ENCODE results near the gene R3HDML.

The R3HDML gene

GRCh38 chr20:44364780-44365179, 27.9 kb downstream of the R3HDML start:
- DNase-seq, result no peak

GRCh38 chr20:44367746-44368145, 30.9 kb downstream of the R3HDML start:
- DNase-seq, result no peak

GRCh38 chr20:44370639-44371218, 33.9 kb downstream of the R3HDML start:
- no peak for DNase-seq

- no peak for DNase-seq
Measured at GRCh38 chr20:44382641-44383040, 45.8 kb downstream of the R3HDML start.

- DNase-seq, result peak; percentile 83
Measured at GRCh38 chr20:44384423-44385027, 47.7 kb downstream of the R3HDML start.

- peak; percentile 56 for DNase-seq
Measured at GRCh38 chr20:44388466-44389023, 51.7 kb downstream of the R3HDML start.

GRCh38 chr20:44389871-44390270, 53.0 kb downstream of the R3HDML start:
- no peak for DNase-seq

GRCh38 chr20:44390280-44390679, 53.4 kb downstream of the R3HDML start:
- DNase-seq, result no peak

- DNase-seq, result no peak
Measured at GRCh38 chr20:44392088-44392775, 55.4 kb downstream of the R3HDML start.

- no peak for DNase-seq
Measured at GRCh38 chr20:44392776-44393607, 56.1 kb downstream of the R3HDML start.

- DNase-seq, result no peak
Measured at GRCh38 chr20:44393608-44394451, 57.0 kb downstream of the R3HDML start.

- no peak for DNase-seq
Measured at GRCh38 chr20:44394452-44394701, 57.5 kb downstream of the R3HDML start.

GRCh38 chr20:44394702-44395460, 58.0 kb downstream of the R3HDML start:
- DNase-seq, result no peak

GRCh38 chr20:44395461-44396340, 58.9 kb downstream of the R3HDML start:
- DNase-seq, result no peak

- no peak for DNase-seq
Measured at GRCh38 chr20:44396369-44397130, 59.7 kb downstream of the R3HDML start.

- no peak for DNase-seq
Measured at GRCh38 chr20:44398335-44398734, 61.5 kb downstream of the R3HDML start.

GRCh38 chr20:44399446-44399845, 62.6 kb downstream of the R3HDML start:
- no peak for DNase-seq

GRCh38 chr20:44400671-44400969, 63.8 kb downstream of the R3HDML start:
- no peak for DNase-seq

All from NCI-H345 (cell line).